ENCODE results near the gene H1-8. TPM values are rescaled to one million over a fixed set of nuclear protein-coding genes. Genes with fewer than 3 reads are reported as not detected.

Gene H1-8, protein sequence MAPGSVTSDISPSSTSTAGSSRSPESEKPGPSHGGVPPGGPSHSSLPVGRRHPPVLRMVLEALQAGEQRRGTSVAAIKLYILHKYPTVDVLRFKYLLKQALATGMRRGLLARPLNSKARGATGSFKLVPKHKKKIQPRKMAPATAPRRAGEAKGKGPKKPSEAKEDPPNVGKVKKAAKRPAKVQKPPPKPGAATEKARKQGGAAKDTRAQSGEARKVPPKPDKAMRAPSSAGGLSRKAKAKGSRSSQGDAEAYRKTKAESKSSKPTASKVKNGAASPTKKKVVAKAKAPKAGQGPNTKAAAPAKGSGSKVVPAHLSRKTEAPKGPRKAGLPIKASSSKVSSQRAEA
- not detected in 2 replicates for total RNA-seq

GRCh38 chr3:129543156-129543790 lies at the start of gene H1-8:
H1-8 (plus strand) TSS chr3:129543175; CDS start chr3:129543219, 44 bp downstream.

DNA sequence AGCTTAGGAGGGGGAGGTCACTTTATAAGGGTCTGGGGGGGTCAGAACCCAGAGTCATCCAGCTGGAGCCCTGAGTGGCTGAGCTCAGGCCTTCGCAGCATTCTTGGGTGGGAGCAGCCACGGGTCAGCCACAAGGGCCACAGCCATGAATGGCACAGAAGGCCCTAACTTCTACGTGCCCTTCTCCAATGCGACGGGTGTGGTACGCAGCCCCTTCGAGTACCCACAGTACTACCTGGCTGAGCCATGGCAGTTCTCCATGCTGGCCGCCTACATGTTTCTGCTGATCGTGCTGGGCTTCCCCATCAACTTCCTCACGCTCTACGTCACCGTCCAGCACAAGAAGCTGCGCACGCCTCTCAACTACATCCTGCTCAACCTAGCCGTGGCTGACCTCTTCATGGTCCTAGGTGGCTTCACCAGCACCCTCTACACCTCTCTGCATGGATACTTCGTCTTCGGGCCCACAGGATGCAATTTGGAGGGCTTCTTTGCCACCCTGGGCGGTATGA lies 14.3 kb upstream of the H1-8 start, which contains the start of gene RHO:
TSS of gene RHO (plus strand) at position 51 of the 512 bp plus-strand sequence. CDS start at position 146, 95 bp downstream.

Small RNA genes within 50 kb of the gene (small RNA-seq; reads per million reads assigned to genes)
- gene RN7SL752P, result not detected

Other genes with a start within 250 kb of the H1-8 start
- gene EFCAB12, start 114.5 kb upstream of the H1-8 start, total RNA-seq, result 0.13 and 0.22 TPM in 2 replicates
- 36.6 and 38.2 TPM in 2 replicates for gene MBD4, start 103.2 kb upstream of the H1-8 start, total RNA-seq
- 31.5 and 35.1 TPM in 2 replicates for gene IFT122, start 103.0 kb upstream of the H1-8 start, total RNA-seq
- not detected in 2 replicates for gene RHO, start 14.5 kb upstream of the H1-8 start, total RNA-seq
- gene PLXND1, start 63.5 kb downstream of the H1-8 start, total RNA-seq, result 43.0 and 46.8 TPM in 2 replicates